Dermis microvascular lymphatic vessel endothelial cell (primary cell): ENCODE results near the gene PPP2R2C. TPM values are rescaled to one million over a fixed set of nuclear protein-coding genes. Genes with fewer than 3 reads are reported as not detected.

ENCODE experiments used
- DNase-seq, 2 donors: peaks; one replicate each; pipeline versions ENCODE4 v3.0.0 to v3.0.0-alpha.2; 2010; ENCODE audit warnings: low read depth in 2 of 2
- total RNA-seq: library from RNA; depleted of rRNA; stranded (reverse); fragments of >200 nt; gene quantifications from 2 replicates; pipeline ENCODE4 v1.2.1, GENCODE V29; 2014

PPP2R2C gene
- total RNA-seq, 1 donor from 2014 or later: 0.39 TPM

GRCh38 chr4:6313216-6313615, 159.2 kb downstream of the PPP2R2C start:
- DNase-seq: no peak

- DNase-seq: no peak
Measured at GRCh38 chr4:6309777-6310176, 162.6 kb downstream of the PPP2R2C start.

- DNase-seq: peak in 1 of 2 donors; percentile 56
Measured at GRCh38 chr4:6308899-6309643, 163.3 kb downstream of the PPP2R2C start.

- DNase-seq: no peak
Measured at GRCh38 chr4:6307891-6308290, 164.5 kb downstream of the PPP2R2C start.

GRCh38 chr4:6307230-6307629, 165.2 kb downstream of the PPP2R2C start:
- no peak for DNase-seq

- DNase-seq: no peak
Measured at GRCh38 chr4:6306299-6306698, 166.1 kb downstream of the PPP2R2C start.

- no peak for DNase-seq
Measured at GRCh38 chr4:6303943-6304342, 168.5 kb downstream of the PPP2R2C start.

GRCh38 chr4:6302869-6303268, 169.5 kb downstream of the PPP2R2C start:
- DNase-seq: no peak

- no peak for DNase-seq
Measured at GRCh38 chr4:6301732-6302442, 170.5 kb downstream of the PPP2R2C start.

- DNase-seq: no peak
Measured at GRCh38 chr4:6301051-6301731, 171.2 kb downstream of the PPP2R2C start.

GRCh38 chr4:6300359-6300758, 172.1 kb downstream of the PPP2R2C start:
- DNase-seq: no peak

- DNase-seq: no peak
Measured at GRCh38 chr4:6299875-6300274, 172.5 kb downstream of the PPP2R2C start.

GRCh38 chr4:6298852-6299251, 173.6 kb downstream of the PPP2R2C start:
- no peak for DNase-seq

- no peak for DNase-seq
Measured at GRCh38 chr4:6298035-6298434, 174.4 kb downstream of the PPP2R2C start.

- DNase-seq: no peak
Measured at GRCh38 chr4:6297266-6297815, 175.1 kb downstream of the PPP2R2C start.

- DNase-seq: no peak
Measured at GRCh38 chr4:6296026-6296425, 176.4 kb downstream of the PPP2R2C start.

GRCh38 chr4:6295495-6295894, 176.9 kb downstream of the PPP2R2C start:
- no peak for DNase-seq

GRCh38 chr4:6294705-6295421, 177.6 kb downstream of the PPP2R2C start:
- no peak for DNase-seq

GRCh38 chr4:6293661-6294060, 178.8 kb downstream of the PPP2R2C start:
- DNase-seq: no peak

GRCh38 chr4:6293097-6293445, 179.3 kb downstream of the PPP2R2C start:
- DNase-seq: no peak

- DNase-seq: no peak
Measured at GRCh38 chr4:6292376-6293096, 179.9 kb downstream of the PPP2R2C start.
